GM04504 (cell line): Measurements from ENCODE around the gene CACNA1B.
"Not testable (repeated sequence)": the region's sequence is repeated elsewhere in the genome, so short reads cannot be mapped to it uniquely, and the experiment has no call there.

Experiments
- DNase-seq: peaks from one replicate; pipeline ENCODE4 v3.0.0-alpha.2; 2012; ENCODE audit warnings: low read depth

Gene CACNA1B

GRCh38 chr9:138143491-138143890 lies 265.9 kb downstream of the CACNA1B start:
- not testable (repeated sequence) for DNase-seq

- DNase-seq, result not testable (repeated sequence)
These were observed 270.0 kb downstream of the CACNA1B start for GRCh38 chr9:138147556-138147955.

GRCh38 chr9:138149672-138150656 lies 272.4 kb downstream of the CACNA1B start:
- DNase-seq, result not testable (repeated sequence)

- not testable (repeated sequence) for DNase-seq
These were observed 278.2 kb downstream of the CACNA1B start for GRCh38 chr9:138155788-138156187.

- not testable (repeated sequence) for DNase-seq
These were observed 289.2 kb downstream of the CACNA1B start for GRCh38 chr9:138166793-138167192.
